GF-D8 (cell line): ENCODE measurements around the gene FAM217B.
A peak's percentile ranks its signal among the peaks of the same experiment; 100 is the strongest.

Source experiments
- DNase-seq: peaks from one replicate; lab custom pipeline; 2025; lab: John Stamatoyannopoulos, UW

Gene FAM217B, protein sequence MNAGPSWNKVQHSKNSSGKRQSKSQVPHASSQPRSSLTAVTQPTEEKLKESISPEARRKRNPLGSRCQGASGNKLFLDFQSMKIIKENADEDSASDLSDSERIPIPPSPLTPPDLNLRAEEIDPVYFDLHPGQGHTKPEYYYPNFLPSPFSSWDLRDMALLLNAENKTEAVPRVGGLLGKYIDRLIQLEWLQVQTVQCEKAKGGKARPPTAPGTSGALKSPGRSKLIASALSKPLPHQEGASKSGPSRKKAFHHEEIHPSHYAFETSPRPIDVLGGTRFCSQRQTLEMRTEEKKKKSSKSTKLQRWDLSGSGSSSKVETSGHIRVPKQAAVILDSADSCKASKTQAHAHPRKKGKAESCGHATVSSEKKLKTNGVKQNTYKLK

DNA sequence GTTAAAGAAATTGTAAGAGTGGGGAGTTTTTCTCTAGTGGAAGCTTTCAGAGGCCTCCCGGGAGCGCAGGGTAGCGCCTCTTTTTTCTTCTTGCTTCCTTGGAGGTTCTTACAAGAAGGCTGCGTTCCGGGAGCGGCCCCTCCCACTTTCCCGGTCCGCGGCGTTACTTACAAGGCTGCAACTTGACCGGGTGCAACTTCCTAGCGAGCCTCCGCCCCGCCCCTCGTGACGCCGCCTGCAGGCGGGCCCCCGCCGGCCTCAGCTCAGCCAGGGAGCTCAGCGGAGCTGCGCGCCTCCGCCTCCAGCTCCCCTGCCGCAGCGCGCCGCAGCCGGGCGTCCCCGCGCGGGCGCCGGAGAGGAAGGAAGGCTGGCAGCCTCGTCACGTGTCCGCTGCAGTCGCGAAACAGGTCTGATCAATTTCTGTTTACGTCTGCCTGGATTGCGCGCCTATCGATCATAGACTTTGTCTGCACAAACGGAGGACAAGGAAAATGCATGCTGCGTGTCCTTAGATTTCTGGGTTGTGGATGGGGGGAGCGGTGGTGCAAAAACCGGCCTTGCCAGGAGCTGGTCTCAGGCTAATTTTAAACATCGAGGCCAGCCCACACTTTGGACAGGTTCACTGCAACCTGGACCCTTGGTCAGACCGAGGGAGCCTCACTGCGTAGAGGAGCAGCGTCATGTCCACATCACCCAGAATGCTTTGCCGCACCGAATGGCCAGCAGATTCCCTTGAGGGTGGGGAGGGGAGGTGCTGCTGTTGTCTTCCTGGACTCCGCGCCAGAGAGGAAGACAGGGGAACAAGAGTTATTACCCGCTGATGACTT lies at the start of gene FAM217B, which contains the start of gene PPP1R3D:
Gene FAM217B, plus strand, starts transcription at position 261 of the 827 bp plus-strand sequence. CDS start 3,555 bp downstream, outside the sequence.
Gene PPP1R3D, minus strand, starts transcription at position 177 of the 827 bp plus-strand sequence. CDS start 374 bp downstream, outside the sequence.
- DNase-seq, result peak; percentile 90

- no peak for DNase-seq
Observed at GRCh38 chr20:59891581-59891980, 48.6 kb upstream of the FAM217B start.

GRCh38 chr20:59895908-59896307 lies 44.3 kb upstream of the FAM217B start:
- no peak for DNase-seq

- DNase-seq, result no peak
Observed at GRCh38 chr20:59902470-59902869, 37.7 kb upstream of the FAM217B start.

DNA sequence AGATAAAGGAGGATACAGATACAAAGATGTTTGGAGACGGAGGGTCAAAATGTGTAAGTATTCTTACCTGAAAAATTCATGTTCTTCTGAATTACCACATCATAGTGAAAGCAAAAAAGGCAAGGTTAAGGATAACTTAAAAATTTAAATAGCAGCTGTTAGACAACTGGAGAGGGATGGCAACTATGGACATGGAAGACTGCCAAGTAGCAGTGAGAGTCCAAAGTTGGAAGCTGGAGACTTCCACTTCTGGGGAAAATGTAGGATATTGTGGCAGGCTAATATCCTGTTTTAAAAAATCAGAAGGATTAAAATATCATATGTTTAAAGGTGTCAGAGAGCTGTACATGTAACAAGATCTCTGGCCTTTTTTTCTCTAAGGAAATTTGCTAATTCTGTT lies 36.6 kb upstream of the FAM217B start:
- no peak for DNase-seq

DNA sequence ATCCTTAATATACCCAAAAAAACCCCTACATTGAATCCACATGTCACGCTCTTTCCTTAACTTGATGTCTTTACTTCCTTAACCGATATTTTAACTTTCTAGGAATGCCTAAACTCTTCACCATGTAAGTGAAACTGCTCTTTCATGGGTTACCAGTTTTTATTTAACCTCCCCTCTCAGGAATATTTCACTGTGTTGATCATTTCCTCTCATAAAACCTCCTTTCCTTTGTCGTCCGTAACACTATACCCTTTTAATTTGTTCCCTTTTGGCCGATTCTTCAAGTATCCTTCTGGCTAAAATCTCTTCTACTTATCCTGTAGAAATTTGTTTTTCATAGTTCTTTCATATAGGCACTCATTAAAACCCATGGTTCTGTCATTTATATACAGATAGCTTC lies 31.3 kb upstream of the FAM217B start:
- DNase-seq, result no peak

DNA sequence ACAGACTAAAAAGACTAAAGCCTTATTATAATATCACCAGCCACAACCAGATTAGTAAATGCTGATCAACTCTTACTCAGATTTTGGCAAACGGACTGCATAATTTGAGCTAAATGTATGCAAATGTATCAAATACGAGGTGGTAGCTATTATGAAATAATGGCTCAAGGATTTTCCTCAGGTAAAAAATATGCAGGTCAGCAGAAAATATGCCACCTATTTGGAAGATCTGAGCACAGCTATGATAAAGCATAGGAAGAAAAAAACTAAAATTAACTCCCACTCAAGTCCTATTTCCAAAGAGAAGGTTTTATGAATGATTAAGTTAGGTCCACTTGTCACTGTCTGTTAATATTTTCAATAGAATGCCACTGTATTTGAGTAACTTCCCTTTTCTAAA lies 29.1 kb upstream of the FAM217B start:
- DNase-seq, result no peak

DNA sequence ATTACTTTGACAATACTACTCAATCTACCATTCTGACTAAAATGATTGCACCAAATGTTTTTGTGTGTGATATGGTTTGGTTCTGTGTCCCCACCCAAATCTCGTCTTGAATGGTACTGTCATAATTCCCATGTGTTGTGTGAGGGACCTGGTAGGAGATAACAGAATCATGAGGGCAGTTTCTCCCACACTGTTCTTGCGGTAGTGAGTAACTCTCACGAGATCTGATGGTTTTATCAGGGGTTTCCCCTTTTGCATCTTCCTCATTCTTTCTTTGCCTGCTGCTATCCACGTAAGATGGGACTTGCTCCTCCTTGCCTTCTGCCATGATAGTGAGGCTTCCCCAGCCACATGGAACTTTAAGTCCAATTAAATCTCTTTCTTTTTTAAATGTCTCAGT lies 27.6 kb upstream of the FAM217B start:
- peak; percentile 16 for DNase-seq

- no peak for DNase-seq
Observed at GRCh38 chr20:59920944-59921343, 19.2 kb upstream of the FAM217B start.

DNA sequence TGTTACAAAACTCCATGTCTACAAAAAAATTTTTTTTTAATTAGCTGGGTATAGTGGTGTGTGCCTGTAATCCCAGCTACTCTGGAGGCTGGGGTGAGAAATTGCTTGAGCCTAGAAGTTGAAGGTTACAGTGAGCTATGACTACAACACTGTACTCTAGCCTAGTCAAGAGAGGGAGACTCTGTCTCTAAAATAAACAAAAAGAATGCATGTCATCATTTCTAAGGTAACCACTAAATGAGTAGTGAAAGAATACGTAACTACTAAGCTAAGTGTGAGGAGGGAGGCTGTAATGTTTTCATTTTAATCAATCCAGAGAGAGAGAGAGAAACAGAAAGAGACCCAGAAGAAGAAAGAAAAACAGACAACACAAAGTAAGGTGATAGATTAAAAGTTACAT lies 16.7 kb upstream of the FAM217B start:
- no peak for DNase-seq

GRCh38 chr20:59925359-59925758 lies 14.8 kb upstream of the FAM217B start:
- DNase-seq, result no peak

DNA sequence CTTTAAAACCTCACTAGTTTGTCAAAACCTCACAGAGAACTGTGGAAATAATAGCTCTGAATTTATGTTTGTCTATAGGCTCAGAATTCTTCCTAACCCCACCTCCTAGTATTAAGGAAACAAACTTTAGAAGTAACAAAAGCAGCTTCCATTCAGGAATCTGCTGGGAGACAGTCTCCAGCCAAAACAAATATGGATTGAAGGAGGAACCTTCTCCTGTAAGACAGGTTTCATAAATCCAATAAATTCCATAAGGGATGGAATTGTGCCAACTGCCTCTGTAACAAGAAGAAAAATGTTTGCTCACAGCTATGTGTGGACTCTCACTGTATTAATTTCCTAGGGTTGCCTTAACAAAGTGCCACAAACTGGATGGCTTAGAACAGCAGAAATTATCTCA lies 14.3 kb upstream of the FAM217B start:
- DNase-seq, result no peak

DNA sequence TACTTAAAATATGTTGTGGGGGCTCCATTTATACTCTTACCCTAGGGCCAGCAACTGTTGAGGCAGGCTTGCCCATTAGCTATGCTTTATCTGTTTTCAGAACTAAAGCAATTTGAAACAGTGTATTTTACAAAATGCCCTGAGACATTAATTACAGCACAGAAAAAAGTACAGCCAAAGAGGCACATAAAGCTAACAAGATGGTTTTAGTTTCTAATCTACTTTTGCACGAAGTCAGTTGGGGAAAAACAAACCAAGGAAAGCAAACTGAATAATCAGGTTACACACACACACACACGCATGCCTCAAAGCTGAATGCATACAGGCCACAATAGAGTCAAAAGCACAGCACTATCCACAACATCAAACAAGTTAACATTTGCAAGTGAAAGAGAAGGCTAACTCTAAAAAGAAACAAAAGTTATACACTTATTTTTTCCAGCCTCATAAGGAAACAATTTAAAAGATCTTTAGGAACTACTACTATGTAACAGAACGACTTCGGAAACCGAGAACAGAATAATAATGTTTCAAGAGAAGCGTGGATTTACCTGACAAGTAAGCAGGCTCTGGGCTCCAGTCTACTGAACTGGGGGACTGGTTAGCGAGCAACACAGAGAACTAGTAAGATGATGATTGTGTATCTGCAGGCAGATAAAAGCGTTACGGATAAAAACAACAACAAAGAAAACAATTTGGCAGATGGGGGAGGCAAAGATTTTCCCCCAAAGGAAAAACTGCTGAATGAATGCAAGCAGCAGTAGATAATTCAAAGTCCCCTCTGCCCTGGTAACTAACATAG lies 8.5 kb upstream of the FAM217B start:
- no peak for DNase-seq

GRCh38 chr20:59932616-59933295 lies 7.4 kb upstream of the FAM217B start:
- DNase-seq, result no peak

GRCh38 chr20:59933296-59933848 lies 6.8 kb upstream of the FAM217B start, which contains the start of gene SYCP2:
TSS of gene SYCP2 (minus strand) at chr20:59933637. CDS start at chr20:59922413, 11,224 bp downstream.
- DNase-seq, result no peak

DNA sequence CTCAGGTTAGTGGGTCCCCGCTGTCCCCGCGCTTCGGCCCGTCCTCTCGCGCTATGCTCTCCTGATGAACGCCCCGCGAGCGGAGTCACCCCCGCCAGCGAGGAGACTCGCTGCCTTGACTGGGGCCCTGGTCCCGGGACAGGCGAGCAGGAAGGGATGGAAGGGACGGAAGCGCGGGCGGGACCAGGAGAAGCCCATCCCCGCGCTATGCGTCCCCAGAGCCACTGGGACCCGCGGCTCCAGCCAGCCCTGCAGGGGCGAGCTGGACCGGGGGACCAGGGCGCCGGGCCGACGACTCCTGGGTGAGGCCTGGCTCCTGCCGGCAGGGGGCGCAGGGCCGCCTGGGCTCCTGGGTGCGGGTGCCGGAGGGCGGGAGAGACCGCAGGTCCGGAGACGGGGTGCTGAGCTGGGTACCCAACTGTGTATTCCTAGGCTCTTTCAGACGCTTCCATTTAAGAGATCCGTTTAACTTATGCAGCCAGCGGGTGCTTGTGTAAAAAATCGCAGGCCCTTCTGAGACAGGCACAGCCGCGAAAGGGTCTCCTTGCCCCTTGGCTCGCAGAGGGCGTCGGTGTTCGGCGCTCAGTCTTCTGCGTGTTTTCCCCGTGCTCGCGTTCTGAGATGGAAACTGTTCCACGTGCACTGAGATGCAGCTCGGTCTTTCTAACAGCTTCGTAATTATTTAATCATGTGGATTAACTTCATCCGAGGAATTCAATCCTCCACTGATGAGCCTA lies 6.2 kb upstream of the FAM217B start:
- DNase-seq, result peak; percentile 47

DNA sequence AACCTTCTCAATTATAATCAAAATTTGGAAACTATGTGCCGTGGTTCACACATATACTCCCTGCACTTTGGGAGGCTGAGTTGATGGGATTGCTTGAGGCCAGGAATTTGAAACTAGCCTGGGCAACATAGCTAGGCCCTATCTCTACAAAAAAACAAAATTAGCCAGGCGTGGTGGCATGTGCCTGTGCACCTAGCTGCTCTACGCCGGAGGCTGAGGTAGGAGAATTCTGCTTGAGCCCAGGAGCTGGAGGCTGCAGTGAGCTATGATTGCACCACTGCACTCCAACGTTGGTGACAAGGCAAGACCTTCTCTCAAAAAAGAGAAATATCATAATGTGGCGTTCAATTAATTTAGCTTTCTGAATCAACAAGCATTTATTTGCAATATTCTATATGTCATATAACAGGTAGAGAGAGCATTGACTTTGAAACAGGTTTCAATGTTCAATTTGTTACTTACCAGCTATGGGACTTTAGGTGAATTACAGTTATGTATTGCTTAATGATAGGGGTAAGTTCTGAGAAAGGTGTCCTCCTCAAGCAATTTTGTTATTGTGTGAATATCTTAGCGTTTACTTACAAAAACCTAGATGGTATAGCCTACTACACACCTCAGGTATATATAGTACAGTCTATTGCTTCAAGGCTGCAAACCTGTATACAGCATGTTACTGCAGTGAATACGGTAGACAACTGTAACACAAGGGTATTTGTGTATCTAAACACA lies 4.6 kb upstream of the FAM217B start:
- no peak for DNase-seq

- DNase-seq, result no peak
Observed at GRCh38 chr20:59936409-59936808, 3.8 kb upstream of the FAM217B start.

- no peak for DNase-seq
Observed at GRCh38 chr20:59937150-59937549, 3.0 kb upstream of the FAM217B start.

GRCh38 chr20:59938221-59938620 lies 2.0 kb upstream of the FAM217B start:
- DNase-seq, result no peak
